Spinal cord (tissue), 10 donors: Measurements from ENCODE around the gene CLEC4A. TPM values are rescaled to one million over a fixed set of nuclear protein-coding genes. Genes with fewer than 3 reads are reported as not detected.
A peak's percentile ranks its signal among the peaks of the same experiment; 100 is the strongest.

Experiments used
- DNase-seq, 6 donors: peaks; one replicate each; pipeline versions ENCODE4 v3.0.0 to v3.0.0-alpha.2; 2013 to 2015; ENCODE audit warnings: low spot score in 6 of 6, low read depth in 4 of 6
- H3K27ac ChIP-seq: one replicate; pipeline ENCODE4 v1.5.1; 2013; ENCODE audit warnings: low read depth, low read length, control low read depth
- H3K27me3 ChIP-seq: one replicate; pipeline ENCODE4 v1.6.1; 2013; ENCODE audit warnings: low read length; ENCODE audit not compliant: control insufficient read depth, insufficient read depth
- H3K36me3 ChIP-seq: one replicate; pipeline ENCODE4 v1.6.1; 2013; ENCODE audit warnings: low read length; ENCODE audit not compliant: control insufficient read depth, insufficient read depth
- H3K4me1 ChIP-seq: one replicate; pipeline ENCODE4 v1.6.1; 2013; ENCODE audit warnings: low read length; ENCODE audit not compliant: control insufficient read depth, insufficient read depth
- H3K4me3 ChIP-seq: one replicate; pipeline ENCODE4 v1.5.1; 2013; ENCODE audit warnings: low read depth, low read length, control low read depth
- H3K9me3 ChIP-seq: one replicate; pipeline ENCODE4 v1.6.1; 2013; ENCODE audit warnings: low read length; ENCODE audit not compliant: control insufficient read depth, insufficient read depth
- WGBS: methylation state at CpG from one replicate; pipeline ENCODE4 v1.1.5; 2013; ENCODE audit warnings: missing lambda C conversion rate; ENCODE audit not compliant: insufficient coverage; 5-methylcytosine and 5-hydroxymethylcytosine counted together
- long read RNA-seq, 4 donors: transcript quantifications; one replicate each; lab custom pipeline, GENCODE V29; 2026
- polyA plus RNA-seq, 2 donors: library from polyadenylated mRNA; unstranded; fragments of 120-200 nt; gene quantifications; one replicate each; pipeline ENCODE4 v1.2.1, GENCODE V29; 2013; ENCODE audit not compliant: insufficient read length in 2 of 2
- total RNA-seq, 2 donors: library from RNA; depleted of rRNA in 1 of 2; stranded (reverse); fragments of 120-200 nt in 1 of 2; fragments of >200 nt in 1 of 2; gene quantifications; one replicate each; pipeline versions ENCODE4 v1.2.3 to v1.2.4, GENCODE V29; 2013 to 2014
- donor health status: healthy.

CLEC4A gene
- total RNA-seq (1 to 10 TPM; 2.9 to 3.0 TPM), polyA plus RNA-seq (1 to 10 TPM; 3.7 to 4.0 TPM)
- long read RNA-seq, donor 1, result 0 reads
- long read RNA-seq, donor 2, result 0 reads
- long read RNA-seq, donor 3, result 0 reads
- long read RNA-seq, donor 4, result 0 reads

GRCh38 chr12:8123124-8123912, at the start of gene CLEC4A:
Gene CLEC4A, plus strand, starts transcription at chr12:8123617. Its CDS starts 262 bp downstream, at chr12:8123879.
- no peaks in the 10 kb centered on the region for H3K27me3 ChIP-seq
- no peaks in the 10 kb centered on the region for H3K9me3 ChIP-seq
- H3K27ac ChIP-seq, result no peak within 1 kb of the TSS
- no peak for DNase-seq
- WGBS, result 95% methylated on average over 3 of the region's 5 CpGs
- H3K36me3 ChIP-seq, result no peaks in the 10 kb centered on the region
- no peaks in the 10 kb centered on the region for H3K4me1 ChIP-seq
- no peak within 1 kb of the TSS for H3K4me3 ChIP-seq

- H3K9me3 ChIP-seq, result no peaks in the 10 kb centered on the region
- no peak for DNase-seq
- WGBS, result no CpG with 5 or more reads among the region's 6 CpGs
Measured at GRCh38 chr12:8075935-8076334, 47.5 kb upstream of the CLEC4A start.

GRCh38 chr12:8076366-8076765, 47.1 kb upstream of the CLEC4A start:
- WGBS, result 84% methylated on average over 3 of the region's 4 CpGs
- no peaks in the 10 kb centered on the region for H3K27me3 ChIP-seq
- DNase-seq, result no peak
- no peak overlapping the region for H3K4me3 ChIP-seq
- H3K36me3 ChIP-seq, result no peaks in the 10 kb centered on the region
- H3K9me3 ChIP-seq, result no peaks in the 10 kb centered on the region
- no peak overlapping the region for H3K27ac ChIP-seq
- H3K4me1 ChIP-seq, result peaks cover 3% of the 10 kb centered on the region

More at GRCh38 chr12:8075935-8076334, 47.5 kb upstream of the CLEC4A start:
- Histone ChIP-seq H3K27me3 (no peaks in the 10 kb centered on the region), H3K4me3 (no peak overlapping the region), H3K36me3 (no peaks in the 10 kb centered on the region), H3K4me1 (no peaks in the 10 kb centered on the region), H3K27ac (no peak overlapping the region)

- Histone ChIP-seq H3K27ac (no peak overlapping the region), H3K9me3 (no peaks in the 10 kb centered on the region), H3K27me3 (no peaks in the 10 kb centered on the region), H3K36me3 (no peaks in the 10 kb centered on the region), H3K4me1 (peaks cover 3% of the 10 kb centered on the region), H3K4me3 (no peak overlapping the region)
- no peak for DNase-seq
- WGBS, result no CpG with 5 or more reads among the region's 4 CpGs
Measured at GRCh38 chr12:8077207-8077606, 46.2 kb upstream of the CLEC4A start.

- Histone ChIP-seq H3K27ac (no peak overlapping the region), H3K4me1 (peaks cover 5% of the 10 kb centered on the region), H3K36me3 (no peaks in the 10 kb centered on the region), H3K4me3 (no peak overlapping the region), H3K27me3 (no peaks in the 10 kb centered on the region), H3K9me3 (no peaks in the 10 kb centered on the region)
- DNase-seq, result peak in 2 of 6 donors; percentile 49 to 68
- WGBS, result no CpG with 5 or more reads among the region's 4 CpGs
Measured at GRCh38 chr12:8078398-8078797, 45.0 kb upstream of the CLEC4A start.

- Histone ChIP-seq H3K4me3 (no peak overlapping the region), H3K4me1 (peaks cover 10% of the 10 kb centered on the region), H3K9me3 (no peaks in the 10 kb centered on the region), H3K36me3 (peaks cover 2% of the 10 kb centered on the region), H3K27ac (no peak overlapping the region), H3K27me3 (no peaks in the 10 kb centered on the region)
- peak in 1 of 6 donors; percentile 7 for DNase-seq
- WGBS, result 89% methylated on average over 1 of the region's 2 CpGs
Measured at GRCh38 chr12:8078916-8079315, 44.5 kb upstream of the CLEC4A start.

- H3K27ac ChIP-seq, result no peak overlapping the region
Measured at GRCh38 chr12:8080120-8080519, 43.3 kb upstream of the CLEC4A start.

GRCh38 chr12:8081251-8081920, 42.0 kb upstream of the CLEC4A start:
- Histone ChIP-seq H3K4me3 (peak overlapping the region; percentile 81), H3K9me3 (no peaks in the 10 kb centered on the region), H3K27ac (peak overlapping the region; percentile 85), H3K36me3 (peaks cover 5% of the 10 kb centered on the region), H3K27me3 (no peaks in the 10 kb centered on the region), H3K4me1 (peaks cover 15% of the 10 kb centered on the region)
- peak in 4 of 6 donors; percentile 5 to 66 (median 17) for DNase-seq
- 1% methylated on average over 9 of the region's 15 CpGs for WGBS

More at GRCh38 chr12:8080120-8080519, 43.3 kb upstream of the CLEC4A start:
- Histone ChIP-seq H3K36me3 (peaks cover 2% of the 10 kb centered on the region), H3K9me3 (no peaks in the 10 kb centered on the region), H3K4me1 (peaks cover 15% of the 10 kb centered on the region), H3K4me3 (no peak overlapping the region), H3K27me3 (no peaks in the 10 kb centered on the region)
- no peak for DNase-seq

GRCh38 chr12:8082808-8083100, 40.7 kb upstream of the CLEC4A start:
- H3K36me3 ChIP-seq, result peaks cover 6% of the 10 kb centered on the region
- H3K27me3 ChIP-seq, result no peaks in the 10 kb centered on the region
- peak overlapping the region; percentile 85 for H3K27ac ChIP-seq
- no peaks in the 10 kb centered on the region for H3K9me3 ChIP-seq
- peak overlapping the region; percentile 81 for H3K4me3 ChIP-seq
- DNase-seq, result peak in 1 of 6 donors; percentile 13
- WGBS, result no CpG with 5 or more reads among the region's 4 CpGs
- peaks cover 15% of the 10 kb centered on the region for H3K4me1 ChIP-seq
